Lower lobe of right lung (tissue), 2 donors: ENCODE results near the gene RGS7. TPM values are rescaled to one million over a fixed set of nuclear protein-coding genes. Genes with fewer than 3 reads are reported as not detected.

ENCODE experiments used
- ATAC-seq, 2 donors: fragments of 200-7000 bp; cut with Tn5 transposase; one replicate each; pipeline ENCODE4 v1.9.1; 2020 to 2022; ENCODE audit warnings: mild to moderate bottlenecking in 2 of 2, moderate library complexity in 2 of 2
- DNase-seq: peaks from one replicate; pipeline ENCODE4 v3.0.0-alpha.2; 2020
- H3K27ac ChIP-seq: fragments of 200-600 bp; one replicate; pipeline ENCODE4 v1.8.0; 2022
- H3K27me3 ChIP-seq: fragments of 200-600 bp; one replicate; pipeline ENCODE4 v1.8.0; 2022; ENCODE audit warnings: low read depth
- H3K36me3 ChIP-seq: fragments of 200-600 bp; one replicate; pipeline ENCODE4 v1.8.0; 2022; ENCODE audit warnings: mild to moderate bottlenecking
- H3K4me1 ChIP-seq: fragments of 200-600 bp; one replicate; pipeline ENCODE4 v1.8.0; 2022
- H3K4me3 ChIP-seq: fragments of 200-600 bp; one replicate; pipeline ENCODE4 v1.8.0; 2022; ENCODE audit warnings: mild to moderate bottlenecking
- H3K9me3 ChIP-seq: fragments of 200-600 bp; one replicate; pipeline ENCODE4 v1.8.0; 2022
- CTCF ChIP-seq: fragments of 200-600 bp; IDR thresholded peaks from one replicate; pipeline ENCODE4 v1.8.0; 2022; ENCODE audit warnings: antibody characterized with exemption, mild to moderate bottlenecking
- intact Hi-C: fragments of 100-400 bp; cut with DNase I; formaldehyde crosslinking; loops from one replicate; pipeline ENCODE4 v1.11.0; 2022
- total RNA-seq: library from RNA; stranded (reverse); fragmentation: NEBNext Ultra II Directional; extraction: Animal tissue kit (Norgen Biotek cat#: 25700); gene quantifications from one replicate; pipeline ENCODE4 v1.2.1, GENCODE V29; 2021
- donor health status: DM: no; HTN: yes; CAD: no; lungs with severe emphysema.

RGS7 gene
- total RNA-seq, 1 donor from 2014 or later: 0.21 TPM

DNA sequence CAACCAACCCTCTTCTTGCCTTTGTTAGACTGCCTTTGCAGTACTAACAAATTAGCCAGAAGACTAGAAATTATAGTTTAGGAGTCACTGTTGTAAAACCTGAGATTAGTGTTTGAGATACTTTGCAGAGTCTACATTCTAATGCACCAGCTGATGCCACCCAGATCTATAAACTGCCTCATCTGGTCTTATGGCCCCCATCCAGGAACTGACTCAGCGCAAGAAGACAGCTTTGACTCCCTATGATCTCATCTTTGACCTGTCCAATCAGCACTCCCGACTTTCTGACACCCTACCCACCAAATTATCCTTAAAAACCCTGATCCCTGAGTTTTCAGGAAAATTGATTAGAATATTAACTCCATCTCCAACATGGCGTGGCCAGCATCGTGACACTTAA lies 334.6 kb downstream of the RGS7 start:
- H3K4me3 ChIP-seq: no peak overlapping the region
- no peak overlapping the region for H3K27ac ChIP-seq
- no peaks in the 10 kb centered on the region for H3K9me3 ChIP-seq
- no peaks in the 10 kb centered on the region for H3K36me3 ChIP-seq
- no peaks in the 10 kb centered on the region for H3K4me1 ChIP-seq
- intact Hi-C loops: no loop called here
- TF ChIP-seq CTCF: no peak
- no peaks in the 10 kb centered on the region for H3K27me3 ChIP-seq
- DNase-seq: no peak
- no peak for ATAC-seq

- no peak for DNase-seq
- H3K4me1 ChIP-seq: no peaks in the 10 kb centered on the region
- H3K36me3 ChIP-seq: no peaks in the 10 kb centered on the region
- no peaks in the 10 kb centered on the region for H3K9me3 ChIP-seq
- intact Hi-C loops: no loop called here
- no peaks in the 10 kb centered on the region for H3K27me3 ChIP-seq
- TF ChIP-seq CTCF: no peak
- ATAC-seq: no peak
- H3K4me3 ChIP-seq: no peak overlapping the region
- no peak overlapping the region for H3K27ac ChIP-seq
Observed at GRCh38 chr1:241020851-241021697, 335.9 kb downstream of the RGS7 start.

- intact Hi-C loops: no loop called here
Observed at GRCh38 chr1:241012708-241013340, 344.2 kb downstream of the RGS7 start.

DNA sequence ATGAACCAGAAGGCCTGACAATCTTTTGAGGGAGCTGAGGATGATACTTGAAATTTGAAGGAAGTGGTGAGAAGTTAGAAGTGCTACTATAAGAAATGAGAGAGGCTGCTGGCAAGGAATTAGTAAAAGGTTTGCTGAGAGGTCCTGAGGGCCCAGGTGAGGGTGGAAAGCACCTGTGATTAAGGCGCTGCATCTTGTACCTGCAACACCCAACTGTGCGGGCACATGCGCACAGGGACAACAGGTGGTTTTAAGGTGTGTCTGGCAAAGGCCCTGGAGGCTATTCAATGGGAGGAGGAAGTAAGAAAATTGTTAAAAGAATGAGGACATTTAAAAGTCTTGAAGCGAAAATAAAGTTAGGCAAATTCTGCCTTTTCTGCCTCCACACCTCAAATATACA lies 349.3 kb downstream of the RGS7 start:
- no peak for TF ChIP-seq CTCF
- ATAC-seq: peak; percentile 93 to 94
- H3K4me1 ChIP-seq: no peaks in the 10 kb centered on the region
- no peaks in the 10 kb centered on the region for H3K27me3 ChIP-seq
- no peaks in the 10 kb centered on the region for H3K36me3 ChIP-seq
- no peak overlapping the region for H3K4me3 ChIP-seq
- H3K27ac ChIP-seq: no peak overlapping the region
- no peaks in the 10 kb centered on the region for H3K9me3 ChIP-seq
- intact Hi-C loops: no loop called here
- DNase-seq: peak; percentile 68

More at GRCh38 chr1:241012708-241013340, 344.2 kb downstream of the RGS7 start:
- Histone ChIP-seq H3K9me3 (no peaks in the 10 kb centered on the region), H3K27ac (no peak overlapping the region), H3K36me3 (no peaks in the 10 kb centered on the region), H3K4me1 (no peaks in the 10 kb centered on the region), H3K27me3 (no peaks in the 10 kb centered on the region), H3K4me3 (no peak overlapping the region)
- ATAC-seq (no peak), DNase-seq (no peak)
- no peak for TF ChIP-seq CTCF

GRCh38 chr1:240999826-241000225 lies 357.2 kb downstream of the RGS7 start:
- Histone ChIP-seq H3K27ac (no peak overlapping the region), H3K27me3 (no peaks in the 10 kb centered on the region), H3K36me3 (no peaks in the 10 kb centered on the region), H3K4me3 (no peak overlapping the region), H3K9me3 (no peaks in the 10 kb centered on the region), H3K4me1 (no peaks in the 10 kb centered on the region)
- intact Hi-C loops: no loop called here
- no peak for TF ChIP-seq CTCF
- no peak for ATAC-seq
- DNase-seq: no peak
